Measurements from ENCODE around the gene MITF.

GRCh38 chr3:69986419-69986818 lies 247.2 kb downstream of the MITF start:
- TF ChIP-seq CTCF (IDR thresholded peaks at IDR 0.05): no peak
- no peak for TF ChIP-seq POLR2A (IDR thresholded peaks at IDR 0.05)
- TF ChIP-seq POLR2AphosphoS5 (IDR thresholded peaks at IDR 0.05; ENCODE audit: insufficient read depth in 1 of 2, low read depth in 1 of 2): no peak
